ENCODE data around the gene SLC23A2.

DNA sequence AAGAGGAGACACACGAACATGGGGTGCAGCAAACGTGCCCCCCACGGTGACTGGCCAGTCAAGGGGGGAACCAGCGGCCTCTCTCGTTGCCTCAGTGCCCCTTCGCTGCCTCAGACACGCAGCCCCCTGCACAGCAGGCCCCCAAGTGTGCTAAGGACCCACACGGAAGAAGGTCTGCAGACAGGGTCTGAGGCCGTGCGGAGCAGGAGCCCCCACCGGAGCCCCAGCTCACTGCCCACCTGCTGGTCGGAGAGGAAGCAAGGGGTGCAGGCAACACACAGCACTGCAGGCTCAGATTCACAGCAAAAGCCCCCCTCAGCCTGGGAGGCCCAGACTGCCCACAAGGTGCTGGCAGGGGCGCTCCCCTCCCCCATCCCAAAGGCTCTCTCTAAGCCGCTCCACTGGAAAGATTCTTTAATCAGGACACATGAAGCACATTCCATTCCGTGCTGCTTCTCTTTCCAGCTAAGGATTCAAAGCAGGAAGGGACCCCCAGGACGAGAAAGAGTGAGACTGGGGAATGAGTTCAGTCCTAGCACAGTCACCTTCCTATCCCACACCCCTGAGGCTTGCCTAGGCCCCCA is 105.1 kb downstream of the SLC23A2 start:
- TF ChIP-seq POLR2A (IDR thresholded peaks at IDR 0.05) (no peak), CTCF (IDR thresholded peaks at IDR 0.05) (no peak)
